SK-N-SH (cell line): ENCODE results near the gene CFI. TPM values are rescaled to one million over a fixed set of nuclear protein-coding genes. Genes with fewer than 3 reads are reported as not detected.

Experiments
- CTCF ChIA-PET: fragments of 300-600, 350-600 bp; formaldehyde crosslinking; extraction: SDS; loops from one replicate; lab custom pipeline; 2021; lab: Yijun Ruan, JAX
- POLR2A ChIA-PET: fragments of 350-600 bp; sonication (Branson Sonifier 250); formaldehyde crosslinking; extraction: SDS; loops from one replicate; lab custom pipeline; 2020; ENCODE audit warnings: antibody characterized with exemption, inconsistent platforms; lab: Yijun Ruan, JAX
- DNase-seq: peaks from one replicate; pipeline ENCODE4 v3.0.0; 2012
- H2AFZ ChIP-seq: fragments of 200-600 bp; sonication (generic); 2 replicates; pipeline ENCODE4 v1.8.1; 2016; ENCODE audit warnings: antibody characterized with exemption, mild to moderate bottlenecking, low read depth
- H3F3A ChIP-seq: fragments of 200-600 bp; sonication (generic); replicated peaks from 2 replicates; pipeline ENCODE3; 2016; ENCODE audit warnings: antibody characterized with exemption, mild to moderate bottlenecking; ENCODE audit not compliant: insufficient read depth
- H3K27ac ChIP-seq, 2 experiments: fragments of 200-500 bp in 1 of 2; fragments of 200-600 bp in 1 of 2; sonication (Bioruptor generic) in 1 of 2; sonication (generic), shearing (Covaris generic) in 1 of 2; 2 replicates each; pipeline versions ENCODE4 v1.5.1 to v1.6.1; 2014 to 2016; ENCODE audit warnings: low read depth in 2 of 2, inconsistent platforms in 1 of 2, low read length in 1 of 2, mild to moderate bottlenecking in 1 of 2, mixed read lengths in 1 of 2
- H3K27me3 ChIP-seq: fragments of 200-600 bp; sonication (generic), shearing (Covaris generic); 2 replicates; pipeline ENCODE4 v1.6.1; 2016; ENCODE audit warnings: mixed run types; ENCODE audit not compliant: insufficient read depth
- H3K36me3 ChIP-seq, 2 experiments: fragments of 200-500 bp in 1 of 2; fragments of 200-600 bp in 1 of 2; sonication (Bioruptor generic) in 1 of 2; sonication (generic) in 1 of 2; replicated peaks in 1 of 2; 2 replicates each; pipeline versions ENCODE3 to v1.5.1; 2014 to 2016; ENCODE audit warnings: low read length in 1 of 2, mild to moderate bottlenecking in 1 of 2; ENCODE audit not compliant: insufficient read depth in 2 of 2, control insufficient read depth in 1 of 2
- H3K4me1 ChIP-seq, 2 experiments: fragments of 200-500 bp in 1 of 2; fragments of 200-600 bp in 1 of 2; sonication (Bioruptor generic) in 1 of 2; sonication (generic), shearing (Covaris generic) in 1 of 2; 2 replicates each; pipeline versions ENCODE4 v1.5.1 to v1.6.1; 2014 to 2016; ENCODE audit warnings: low read depth in 1 of 2, low read length in 1 of 2, mixed run types in 1 of 2; ENCODE audit not compliant: insufficient read depth in 2 of 2, control insufficient read depth in 1 of 2
- H3K4me2 ChIP-seq: fragments of 200-600 bp; sonication (generic), shearing (Covaris generic); 2 replicates; pipeline ENCODE4 v1.6.1; 2017; ENCODE audit warnings: mixed run types
- H3K4me3 ChIP-seq, 2 experiments: fragments of 200-500 bp in 1 of 2; fragments of 200-600 bp in 1 of 2; sonication (Bioruptor generic) in 1 of 2; sonication (generic), shearing (Covaris generic) in 1 of 2; 2 replicates each; pipeline versions ENCODE4 v1.5.1 to v1.8.1; 2014 to 2016; ENCODE audit warnings: low read depth in 2 of 2, inconsistent platforms in 1 of 2, low read length in 1 of 2, mild to moderate bottlenecking in 1 of 2, mixed read lengths in 1 of 2, moderate library complexity in 1 of 2
- H3K79me2 ChIP-seq: fragments of 200-600 bp; sonication (generic); 2 replicates; pipeline ENCODE4 v1.8.1; 2017; ENCODE audit warnings: mild to moderate bottlenecking; ENCODE audit not compliant: insufficient read depth
- H3K9ac ChIP-seq: fragments of 200-600 bp; sonication (generic); 2 replicates; pipeline ENCODE4 v1.6.1; 2017; ENCODE audit warnings: mixed run types
- H3K9me2 ChIP-seq: fragments of 200-600 bp; sonication (generic); 2 replicates; pipeline ENCODE4 v1.6.1; 2017; ENCODE audit warnings: mixed run types
- H3K9me3 ChIP-seq: fragments of 200-600 bp; sonication (generic); 2 replicates; pipeline ENCODE4 v1.6.1; 2017; ENCODE audit warnings: mixed run types, mild to moderate bottlenecking, moderate library complexity
- H4K20me1 ChIP-seq: fragments of 200-600 bp; sonication (generic); 2 replicates; pipeline ENCODE4 v1.6.1; 2017; ENCODE audit warnings: mild to moderate bottlenecking, mixed run types; ENCODE audit not compliant: insufficient read depth
- CTCF ChIP-seq: fragments of 200-600 bp; sonication (generic); IDR thresholded peaks from 2 replicates; pipeline ENCODE4 v1.6.1; 2017; ENCODE audit warnings: antibody characterized with exemption, mild to moderate bottlenecking, moderate library complexity
- ELF1 ChIP-seq: IDR thresholded peaks from 2 replicates; pipeline ENCODE4 v1.4.0; 2012
- EP300 ChIP-seq, 2 experiments: IDR thresholded peaks; 2 replicates each; pipeline versions ENCODE4 v1.4.0 to v1.6.1; 2012; ENCODE audit warnings: borderline replicate concordance in 1 of 2, low read depth in 1 of 2, low read length in 1 of 2
- EZH2phosphoT487 ChIP-seq: fragments of 200-600 bp; sonication (generic); IDR thresholded peaks from 2 replicates; pipeline ENCODE4 v1.6.1; 2017; ENCODE audit warnings: low read depth, mixed run types, mild to moderate bottlenecking, antibody characterized with exemption, moderate library complexity, borderline replicate concordance
- IRF3 ChIP-seq: fragments of 150-350 bp; IDR thresholded peaks from 2 replicates; pipeline ENCODE4 v1.6.1; 2016; ENCODE audit warnings: mild to moderate bottlenecking, low read depth, low read length
- MAX ChIP-seq: IDR thresholded peaks from 2 replicates; pipeline ENCODE4 v1.4.0; 2012; ENCODE audit warnings: low read depth
- MXI1 ChIP-seq: IDR thresholded peaks from 2 replicates; pipeline ENCODE4 v1.6.1; 2012; ENCODE audit warnings: mild to moderate bottlenecking, low read depth, low read length, improper control_type of control experiment
- POLR2AphosphoS5 ChIP-seq: IDR thresholded peaks from 2 replicates; pipeline ENCODE4 v1.6.1; 2012; ENCODE audit warnings: low read depth, low read length
- RAD21 ChIP-seq: IDR thresholded peaks from 2 replicates; pipeline ENCODE4 v1.6.1; 2012; ENCODE audit warnings: mild to moderate bottlenecking, low read length
- RFX5 ChIP-seq: IDR thresholded peaks from 2 replicates; pipeline ENCODE4 v1.6.1; 2012; ENCODE audit warnings: mild to moderate bottlenecking, improper control_type of control experiment, low read length
- SMC3 ChIP-seq: IDR thresholded peaks from 2 replicates; pipeline ENCODE4 v1.6.1; 2012; ENCODE audit warnings: low read depth, low read length, improper control_type of control experiment
- ZBTB33 ChIP-seq: IDR thresholded peaks from 2 replicates; pipeline ENCODE4 v1.4.0; 2012; ENCODE audit warnings: low read depth, borderline replicate concordance
- WGBS: methylation state at CpG from one replicate; pipeline ENCODE4 v1.1.6; 2017; ENCODE audit warnings: low lambda C conversion rate; 5-methylcytosine and 5-hydroxymethylcytosine counted together
- polyA plus RNA-seq, 3 experiments: library from polyadenylated mRNA; depleted of rRNA; stranded (reverse); fragments of >200 nt; gene quantifications; 2 replicates each; pipeline ENCODE4 v1.2.3, GENCODE V29; 2012

CFI gene
- polyA plus RNA-seq, 1 of the 3 experiments (the other 2 are of a cell fraction) = 19.6 TPM

- no peaks in the 10 kb centered on the region for H3K9me2 ChIP-seq
- H2AFZ ChIP-seq = no peak overlapping the region
- no peak overlapping the region for H3K27ac ChIP-seq
- no peak for DNase-seq
- CTCF ChIA-PET = interaction anchor here (1.8 kb wide), 1 partner anchor 11 kb away, joined by 8 read pairs; no protein-coding TSS in a partner anchor
- no peak overlapping the region for H3K4me3 ChIP-seq
- TF ChIP-seq EZH2phosphoT487 (no peak), MAX (no peak), ELF1 (no peak), RFX5 (no peak)
- no peak overlapping the region for H3K9ac ChIP-seq
- H3K27me3 ChIP-seq = no peaks in the 10 kb centered on the region
- H3K4me1 ChIP-seq = no peaks in the 10 kb centered on the region
- WGBS = 83% methylated on average over 3 of the region's 3 CpGs
- H3K4me2 ChIP-seq = no peak overlapping the region
- H3K79me2 ChIP-seq = no peaks in the 10 kb centered on the region
- no peaks in the 10 kb centered on the region for H3K9me3 ChIP-seq
- H4K20me1 ChIP-seq = no peaks in the 10 kb centered on the region
- H3K36me3 ChIP-seq = no peaks in the 10 kb centered on the region
- H3F3A ChIP-seq = no peaks in the 10 kb centered on the region
- POLR2A ChIA-PET = no interaction called here
These were observed 35.2 kb upstream of the CFI start for GRCh38 chr4:109836985-109837384.

- 87% methylated on average over 4 of the region's 4 CpGs for WGBS
- no peak for TF ChIP-seq IRF3
- TF ChIP-seq MXI1 = no peak
- no peak for TF ChIP-seq MAX
- TF ChIP-seq ZBTB33 = no peak
- TF ChIP-seq POLR2AphosphoS5 = no peak
- TF ChIP-seq SMC3 = no peak
- no peak for TF ChIP-seq ELF1
- no peak for TF ChIP-seq EP300 (IDR thresholded peaks at IDR 0.05; ENCODE audit: borderline replicate concordance in 1 of 2, low read depth in 1 of 2, low read length in 1 of 2)
- no peak for TF ChIP-seq RAD21
- no peak for TF ChIP-seq CTCF
These were observed 32.0 kb upstream of the CFI start for GRCh38 chr4:109833756-109834155.

More at GRCh38 chr4:109833756-109834155, 32.0 kb upstream of the CFI start:
- Histone ChIP-seq H2AFZ (no peak overlapping the region), H3K79me2 (no peaks in the 10 kb centered on the region), H3K9me3 (no peaks in the 10 kb centered on the region), H3K9ac (no peak overlapping the region), H3K9me2 (no peaks in the 10 kb centered on the region), H3K27ac (no peak overlapping the region), H4K20me1 (no peaks in the 10 kb centered on the region), H3K36me3 (peaks cover 0 to 9% of the 10 kb centered on the region in 2 experiments), H3K4me2 (no peak overlapping the region), H3K27me3 (no peaks in the 10 kb centered on the region), H3K4me3 (no peak overlapping the region), H3K4me1 (no peaks in the 10 kb centered on the region), H3F3A (no peaks in the 10 kb centered on the region)
- POLR2A ChIA-PET = no interaction called here
- CTCF ChIA-PET = interaction anchor here (0.6 kb wide), 1 partner anchor 43 kb away, joined by 3 read pairs; no protein-coding TSS in a partner anchor
- no peak for DNase-seq
